ENCODE results near the gene ITGB6.

The ITGB6 gene, protein sequence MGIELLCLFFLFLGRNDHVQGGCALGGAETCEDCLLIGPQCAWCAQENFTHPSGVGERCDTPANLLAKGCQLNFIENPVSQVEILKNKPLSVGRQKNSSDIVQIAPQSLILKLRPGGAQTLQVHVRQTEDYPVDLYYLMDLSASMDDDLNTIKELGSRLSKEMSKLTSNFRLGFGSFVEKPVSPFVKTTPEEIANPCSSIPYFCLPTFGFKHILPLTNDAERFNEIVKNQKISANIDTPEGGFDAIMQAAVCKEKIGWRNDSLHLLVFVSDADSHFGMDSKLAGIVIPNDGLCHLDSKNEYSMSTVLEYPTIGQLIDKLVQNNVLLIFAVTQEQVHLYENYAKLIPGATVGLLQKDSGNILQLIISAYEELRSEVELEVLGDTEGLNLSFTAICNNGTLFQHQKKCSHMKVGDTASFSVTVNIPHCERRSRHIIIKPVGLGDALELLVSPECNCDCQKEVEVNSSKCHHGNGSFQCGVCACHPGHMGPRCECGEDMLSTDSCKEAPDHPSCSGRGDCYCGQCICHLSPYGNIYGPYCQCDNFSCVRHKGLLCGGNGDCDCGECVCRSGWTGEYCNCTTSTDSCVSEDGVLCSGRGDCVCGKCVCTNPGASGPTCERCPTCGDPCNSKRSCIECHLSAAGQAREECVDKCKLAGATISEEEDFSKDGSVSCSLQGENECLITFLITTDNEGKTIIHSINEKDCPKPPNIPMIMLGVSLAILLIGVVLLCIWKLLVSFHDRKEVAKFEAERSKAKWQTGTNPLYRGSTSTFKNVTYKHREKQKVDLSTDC

DNA sequence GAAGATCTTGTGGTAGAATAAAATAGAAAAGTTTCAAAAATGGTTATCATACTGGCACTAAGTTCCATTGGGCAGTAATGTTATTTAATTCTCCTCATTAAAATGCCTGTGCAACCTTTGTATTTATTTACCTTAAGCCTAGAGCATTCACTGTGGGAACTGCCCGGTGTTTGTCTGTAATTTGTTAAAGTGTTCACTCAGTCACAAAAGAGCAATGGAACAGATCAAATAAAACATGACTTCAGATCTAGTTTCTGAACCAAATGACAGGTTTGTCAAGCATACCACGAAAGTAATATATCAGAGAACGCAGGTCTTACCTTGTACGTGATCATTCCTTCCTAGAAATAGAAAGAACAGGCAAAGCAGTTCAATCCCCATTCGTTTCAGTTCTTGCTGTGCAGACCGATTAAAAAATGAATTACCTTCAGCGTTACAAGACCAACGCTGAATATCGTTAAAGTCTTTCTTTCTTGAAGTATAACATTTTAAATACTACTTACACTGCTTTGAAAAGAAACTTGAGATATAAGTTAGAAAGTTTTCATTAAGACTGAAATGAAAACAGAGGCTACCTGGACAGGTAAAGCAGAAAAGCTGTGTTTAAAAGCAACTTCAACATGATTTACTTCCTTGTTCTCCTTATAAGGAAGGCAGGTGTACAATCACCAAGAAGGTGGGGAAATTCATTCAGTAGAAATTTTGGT is at the start of gene ITGB6:
Gene ITGB6 (minus strand): TSS at position 590 of the 707 bp plus-strand sequence. CDS start 209 bp downstream, at position 381.
- DNase-seq, result no peak

DNA sequence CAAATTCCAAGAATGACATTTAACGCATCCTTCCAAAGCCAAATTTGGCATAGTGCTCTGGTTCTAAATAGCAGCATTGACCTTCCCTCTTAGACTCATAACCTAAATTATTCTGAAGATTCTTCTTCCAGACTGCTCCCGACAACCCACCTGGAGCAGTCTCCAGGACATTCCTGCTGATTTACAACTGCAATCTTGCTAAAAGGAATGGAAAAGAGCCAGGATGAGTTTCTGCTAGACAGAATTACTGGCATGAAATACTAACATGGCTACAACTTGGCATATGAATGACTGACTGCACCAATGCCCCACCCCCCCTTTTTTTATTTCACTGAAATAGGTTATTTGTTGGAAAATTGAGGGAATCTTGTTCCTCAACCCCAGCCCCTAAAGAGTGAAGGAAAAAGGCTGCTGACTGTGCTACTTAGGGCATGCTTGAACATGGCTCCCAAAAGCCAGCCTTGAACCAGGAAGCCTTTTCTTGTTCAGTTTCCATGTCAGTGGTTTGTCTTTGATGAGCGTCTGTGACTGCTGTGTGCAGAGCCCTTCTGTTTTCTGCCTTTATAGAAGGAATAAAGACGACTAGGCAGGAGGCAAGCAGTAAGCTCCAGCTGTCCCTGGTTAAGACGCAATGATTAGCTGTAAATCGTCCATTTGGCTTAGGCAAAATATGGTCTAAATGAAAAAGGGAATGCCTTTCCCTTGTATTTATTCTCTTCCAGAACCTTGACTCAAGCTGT is 47.4 kb upstream of the ITGB6 start:
- no peak for DNase-seq

DNA sequence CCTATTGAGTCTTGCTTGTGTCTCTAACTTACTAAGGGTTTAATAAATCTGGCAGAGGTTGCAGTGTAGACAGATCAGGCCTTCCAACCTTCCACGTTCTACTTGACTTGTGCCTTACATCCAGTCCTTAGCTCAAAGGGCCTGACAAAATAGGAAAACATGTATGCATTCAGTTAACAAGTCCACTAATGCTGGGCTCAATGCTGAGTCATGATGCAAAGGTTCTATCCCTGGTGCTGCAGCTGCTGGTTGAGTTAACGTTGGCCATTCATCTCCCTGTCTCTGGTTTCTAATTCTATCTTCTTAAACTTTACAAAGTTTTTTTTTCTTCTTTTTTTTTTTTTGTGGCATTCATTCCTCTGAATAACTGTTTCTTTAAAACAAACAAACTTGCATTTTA is 46.3 kb upstream of the ITGB6 start:
- no peak for DNase-seq

DNA sequence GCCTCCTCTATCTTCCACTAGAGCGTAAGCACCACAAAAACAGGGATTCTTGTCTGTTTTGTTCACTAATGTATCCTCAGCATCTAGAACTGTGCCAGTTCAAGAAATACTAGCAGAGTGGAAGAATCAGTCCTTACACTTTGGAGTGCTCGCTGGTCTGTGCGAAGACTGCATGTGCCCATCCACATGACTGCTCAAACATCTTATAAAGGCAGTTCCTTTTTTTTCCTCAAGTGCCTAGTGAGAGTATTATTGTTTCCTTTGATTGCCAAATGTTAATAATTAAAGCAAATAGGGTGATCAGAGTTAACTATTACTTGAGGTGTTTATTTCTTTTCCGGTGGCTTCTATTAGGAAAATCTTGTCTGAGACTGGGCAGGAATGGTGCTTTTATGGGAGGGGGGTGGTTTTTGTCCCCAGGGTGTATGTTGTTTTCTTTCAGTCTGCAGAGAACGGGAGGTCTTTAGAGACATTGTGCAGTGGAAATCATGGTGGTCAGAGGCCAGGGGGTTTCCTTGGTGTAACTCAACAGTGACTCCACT is 45.6 kb upstream of the ITGB6 start:
- no peak for DNase-seq

DNA sequence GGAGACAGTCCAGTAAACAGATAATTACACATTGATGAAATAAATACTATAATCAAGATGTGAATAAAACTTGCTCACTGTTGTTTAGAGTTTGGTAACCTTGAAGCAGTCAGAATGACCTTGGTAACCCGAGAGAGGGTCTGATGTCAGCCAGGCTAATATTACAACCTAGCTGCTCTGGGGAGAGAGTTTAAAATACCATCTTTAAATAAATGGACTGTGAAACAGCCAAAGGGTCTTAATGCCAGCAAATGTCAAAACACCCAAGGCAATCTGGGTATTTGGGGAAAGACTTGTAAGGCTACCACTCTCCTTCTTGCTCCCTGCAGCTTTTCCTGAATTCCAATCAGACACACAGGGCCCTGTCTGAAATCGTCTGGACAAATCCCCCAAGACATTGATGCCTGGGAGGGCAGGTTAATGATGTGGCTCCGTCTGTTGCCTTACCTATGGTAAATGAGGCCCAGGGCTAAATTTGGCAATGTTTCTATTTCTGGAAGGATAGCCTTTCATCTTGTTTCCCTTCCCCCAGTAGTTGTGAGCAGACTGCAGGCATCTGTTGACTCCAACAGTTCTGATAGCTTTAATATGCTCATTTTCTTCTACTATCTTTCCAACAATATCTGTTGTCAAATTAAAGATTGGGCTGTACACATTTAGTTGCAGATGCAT is 43.0 kb upstream of the ITGB6 start:
- no peak for DNase-seq

DNA sequence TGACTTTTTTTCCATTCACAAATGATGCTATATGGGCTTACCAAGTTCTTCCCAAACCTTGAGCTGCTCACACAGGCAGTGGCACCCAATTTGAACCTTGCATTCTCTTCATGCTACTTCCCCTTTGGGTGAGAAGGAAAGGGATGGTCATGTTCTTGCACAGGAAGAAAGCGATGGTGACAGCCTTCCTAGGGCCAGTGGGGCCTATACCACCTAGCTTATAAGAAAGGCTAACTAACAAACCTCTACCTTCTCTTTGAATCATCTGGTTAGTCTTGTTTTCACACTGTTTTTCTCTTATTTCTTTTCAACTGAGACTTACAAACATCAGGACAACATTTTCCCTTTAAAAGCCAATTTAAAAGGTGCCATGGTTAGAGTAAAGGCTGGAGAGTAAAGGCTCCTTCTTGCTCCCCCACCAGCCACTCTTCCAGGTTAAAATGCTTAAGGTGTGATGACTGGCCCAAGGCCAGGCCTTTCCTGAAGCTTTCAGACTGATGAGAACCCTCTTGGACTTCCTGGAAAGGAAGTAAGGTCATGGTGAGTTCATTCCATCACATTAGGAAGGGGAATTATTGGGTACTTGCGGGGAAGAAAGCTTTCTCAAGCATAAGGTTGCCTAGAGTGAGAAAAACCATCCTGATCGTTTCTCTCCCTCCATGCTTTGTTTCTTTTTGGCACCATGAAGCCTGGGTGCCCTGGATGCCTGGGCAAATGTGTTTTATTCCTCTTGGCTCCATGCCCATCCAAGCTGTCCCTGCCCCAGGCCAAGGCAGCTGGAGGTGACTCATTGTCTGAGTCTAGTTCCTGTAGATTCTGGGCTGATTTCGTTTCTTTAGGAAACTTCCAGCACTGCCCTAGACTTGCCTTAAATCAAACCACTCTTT is 41.4 kb upstream of the ITGB6 start:
- no peak for DNase-seq

DNA sequence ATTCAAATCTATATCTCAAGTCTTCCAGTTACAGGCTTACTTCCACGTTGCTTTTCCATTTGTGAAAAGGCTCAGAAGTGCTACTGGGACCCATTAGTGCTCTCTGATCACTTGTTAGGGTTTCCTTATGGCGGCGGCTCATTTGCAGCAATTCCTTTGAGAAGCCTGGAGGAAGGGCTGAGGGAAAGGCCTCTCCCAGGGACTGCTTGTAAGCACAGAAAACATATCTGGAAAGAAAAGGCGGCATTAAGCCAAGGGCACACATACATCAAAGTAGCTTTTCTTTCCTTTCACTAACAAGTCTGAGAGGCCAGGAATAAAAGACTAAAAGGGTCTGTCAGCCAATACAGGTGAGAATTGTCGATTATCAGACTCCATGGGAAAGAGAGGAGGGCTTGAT is 39.4 kb upstream of the ITGB6 start:
- DNase-seq, result no peak

DNA sequence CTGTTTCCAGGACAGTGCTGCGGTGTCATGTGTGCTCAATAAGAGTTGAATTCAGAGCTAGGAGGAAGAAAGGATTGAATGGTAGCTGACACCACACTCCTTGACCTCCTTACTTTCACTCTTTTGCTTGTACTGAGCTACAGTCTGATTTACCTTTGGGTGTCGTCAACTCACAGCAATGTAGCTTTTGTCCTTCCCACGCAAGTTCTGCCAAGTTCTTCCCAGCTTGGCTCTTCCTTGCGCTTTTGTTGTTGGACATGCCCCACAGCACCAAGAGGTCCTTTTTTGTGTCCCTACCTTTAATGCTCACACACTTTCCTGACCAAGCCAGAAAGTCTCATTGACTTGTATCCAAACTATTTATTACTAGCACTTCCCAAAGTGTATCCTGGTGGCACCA is 38.3 kb upstream of the ITGB6 start:
- no peak for DNase-seq

DNA sequence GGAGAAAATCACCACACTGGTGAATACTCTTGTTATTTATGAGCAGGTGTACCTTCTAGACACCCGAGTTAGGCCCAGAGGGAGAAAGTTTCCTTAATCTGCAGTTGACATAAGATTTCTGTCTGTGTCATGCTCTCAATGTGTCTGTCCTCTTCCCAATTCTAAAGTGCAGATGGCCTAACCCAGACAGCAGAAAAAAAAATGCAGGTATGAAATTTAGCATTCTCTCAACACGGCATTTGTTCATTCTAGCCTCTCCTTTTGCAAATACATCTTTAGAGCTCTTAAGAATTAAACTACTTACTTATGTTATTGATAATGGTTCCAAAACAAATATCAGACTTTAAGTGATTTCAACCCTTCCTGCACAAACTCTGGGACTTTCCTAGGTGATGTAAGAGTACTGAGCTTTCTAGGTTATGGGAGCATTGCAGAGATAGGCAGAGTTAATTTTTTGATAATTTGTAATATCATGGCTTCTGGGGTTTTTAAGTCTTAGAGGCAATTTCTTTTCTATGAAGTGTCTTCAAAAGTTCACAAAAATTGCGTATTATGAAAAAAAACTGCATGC is 32.9 kb upstream of the ITGB6 start:
- DNase-seq, result no peak

DNA sequence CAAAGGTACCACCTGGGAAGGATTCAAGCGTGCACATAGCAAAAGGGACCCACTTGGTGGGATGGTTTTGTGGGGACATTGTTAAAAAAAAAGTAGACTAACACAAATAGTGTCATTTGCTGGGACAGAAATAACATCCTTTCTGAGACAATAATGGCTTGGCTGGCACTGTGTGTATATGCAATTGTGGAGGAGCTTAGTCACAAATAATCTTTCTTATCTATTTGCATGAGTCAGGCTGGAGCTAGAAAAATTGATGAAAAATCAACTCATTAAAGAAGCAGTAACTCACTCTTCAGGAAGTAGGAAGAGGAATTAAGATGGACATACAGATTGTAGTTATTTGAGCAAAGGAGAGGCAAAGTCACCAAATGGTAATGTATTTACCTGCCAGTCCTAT is 29.5 kb upstream of the ITGB6 start:
- no peak for DNase-seq

DNA sequence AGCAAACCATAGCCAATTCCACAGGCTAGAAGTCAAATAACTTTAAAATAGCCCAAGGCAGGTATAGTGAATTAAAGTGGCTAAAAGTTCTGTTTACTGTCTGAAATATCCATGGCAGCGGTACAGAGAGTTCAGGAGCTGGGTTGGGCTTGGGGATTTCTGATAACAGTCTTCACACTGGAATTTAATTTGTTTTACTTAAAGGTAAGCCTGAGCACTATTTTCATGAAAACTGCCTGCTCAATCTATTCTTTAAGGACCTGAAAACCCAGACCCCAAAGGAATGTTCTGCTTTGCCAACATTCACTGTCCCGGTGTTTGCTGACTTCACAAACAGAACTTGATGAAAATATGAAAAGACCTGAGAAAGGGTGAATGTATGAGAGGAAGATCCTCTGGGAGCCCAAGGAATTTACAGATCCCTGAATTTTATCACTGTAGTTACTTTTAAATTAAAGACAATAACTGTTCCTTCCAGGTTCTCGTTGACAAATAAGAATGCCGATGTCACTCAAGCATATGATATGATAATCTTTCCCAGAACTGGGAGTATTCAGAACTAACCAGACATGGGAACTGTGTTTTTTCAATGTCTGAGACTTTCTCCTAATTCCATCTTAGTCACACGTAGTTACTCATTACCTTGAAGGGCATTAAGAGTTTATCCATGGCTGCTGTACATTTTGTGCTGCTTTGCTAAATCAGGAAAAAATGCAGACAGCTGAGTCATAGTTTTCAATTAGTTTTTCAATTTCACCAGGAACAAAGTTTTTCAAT is 28.3 kb upstream of the ITGB6 start:
- no peak for DNase-seq

DNA sequence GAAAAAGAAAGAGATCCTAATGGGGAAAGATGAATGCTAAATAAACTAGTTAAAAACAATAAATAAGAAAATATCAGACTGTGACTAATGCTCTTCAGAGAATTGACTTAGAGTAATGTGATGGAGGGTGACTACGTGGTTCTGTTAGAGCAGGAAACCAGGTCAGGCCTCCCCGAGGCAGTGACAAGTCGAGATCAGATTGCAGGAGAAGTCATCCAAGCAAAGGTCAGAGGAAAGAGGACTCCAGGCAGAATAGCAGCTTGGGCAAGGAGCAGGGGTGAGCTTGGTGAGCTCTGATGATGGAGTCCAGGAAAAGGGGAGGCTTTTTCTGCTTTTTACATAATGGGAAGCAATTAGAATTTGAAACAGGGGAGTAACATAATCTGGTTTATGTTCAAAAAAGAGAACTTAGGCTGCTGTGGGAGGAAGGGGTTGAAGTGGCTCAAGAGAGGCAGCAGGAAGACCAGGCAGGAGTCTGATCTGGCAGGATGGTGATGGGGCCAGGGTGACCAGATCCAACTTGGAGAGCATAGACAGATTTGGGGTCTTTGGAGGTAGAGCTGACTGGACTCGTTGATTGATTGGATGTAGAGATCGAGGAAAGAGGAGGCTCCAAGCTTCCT is 27.3 kb upstream of the ITGB6 start:
- no peak for DNase-seq

DNA sequence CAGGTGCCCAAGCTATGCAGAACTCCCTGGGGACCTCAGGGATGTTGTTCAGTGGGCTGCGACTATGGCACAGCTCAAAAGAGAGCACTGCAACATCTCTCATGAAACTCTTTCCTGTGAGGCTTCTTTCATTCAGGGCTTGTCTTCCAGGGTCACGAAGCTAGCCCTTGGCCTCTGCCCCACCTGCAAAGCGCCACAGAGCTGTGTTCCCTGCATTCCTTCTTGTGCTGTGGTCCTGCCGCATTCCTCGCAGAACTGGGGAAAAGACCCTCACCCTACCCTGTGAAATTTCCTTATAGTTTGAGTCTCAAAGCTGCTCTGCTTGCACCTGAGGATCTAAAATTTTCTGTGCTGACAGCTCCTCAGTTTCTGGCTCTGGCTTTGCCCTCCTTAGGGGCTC is 26.3 kb upstream of the ITGB6 start:
- DNase-seq, result no peak

DNA sequence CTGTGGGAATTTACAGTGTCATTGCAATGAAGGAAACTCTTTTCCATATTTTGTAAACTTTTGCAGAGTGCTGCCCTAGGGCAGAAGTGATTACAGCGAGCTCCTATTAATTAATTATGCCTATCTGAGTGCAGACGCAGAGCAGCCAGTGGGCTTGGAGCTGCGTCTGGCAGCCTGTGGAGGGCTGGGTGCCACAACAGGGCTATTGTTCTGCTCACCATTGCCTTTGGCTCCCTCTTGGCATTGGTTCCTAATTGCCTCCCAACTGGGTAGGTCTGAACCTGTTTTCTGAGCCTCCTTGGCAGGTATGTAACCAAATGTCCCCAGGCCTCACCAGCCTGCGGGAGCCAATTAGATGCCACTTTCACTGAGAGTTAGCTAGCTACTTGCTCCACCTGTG is 25.6 kb upstream of the ITGB6 start:
- no peak for DNase-seq

DNA sequence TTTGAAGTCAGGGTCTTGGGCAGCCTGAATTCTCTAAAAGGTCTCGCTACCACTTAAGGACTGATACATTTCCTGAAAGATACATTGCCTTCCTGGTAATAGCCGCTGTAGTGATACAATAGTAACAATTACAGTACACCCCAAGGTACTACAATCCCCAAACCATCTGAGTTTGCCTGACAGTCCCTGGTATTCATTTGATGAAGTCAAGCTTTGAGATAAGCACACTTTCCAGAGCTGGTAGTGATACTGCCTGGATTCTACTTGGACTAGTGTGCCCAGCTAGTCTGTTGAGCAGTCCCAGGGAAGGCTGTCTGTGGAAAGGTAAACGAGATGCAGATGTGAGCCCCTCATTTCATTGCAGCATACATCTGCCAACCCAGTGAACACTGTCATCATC is 24.4 kb upstream of the ITGB6 start:
- DNase-seq, result no peak

DNA sequence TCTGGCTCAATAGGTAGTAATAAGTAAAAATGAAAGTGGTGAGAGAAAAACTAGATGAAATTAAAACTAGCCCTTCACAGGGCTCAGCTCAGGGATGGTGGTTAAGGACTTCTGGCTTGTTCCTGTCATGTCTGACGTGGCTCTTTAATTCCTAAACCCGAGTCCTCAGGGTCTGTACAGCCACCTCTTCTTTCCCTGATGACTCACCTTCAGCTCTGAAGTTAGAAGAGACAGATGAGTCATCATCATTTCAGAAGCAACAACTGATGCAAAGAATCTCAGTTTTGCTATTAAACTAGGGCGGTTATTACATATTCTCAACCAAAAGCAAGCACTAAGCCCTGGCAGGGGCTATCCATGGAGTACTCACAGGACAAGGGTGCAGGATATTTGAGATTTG is 24.0 kb upstream of the ITGB6 start:
- no peak for DNase-seq

DNA sequence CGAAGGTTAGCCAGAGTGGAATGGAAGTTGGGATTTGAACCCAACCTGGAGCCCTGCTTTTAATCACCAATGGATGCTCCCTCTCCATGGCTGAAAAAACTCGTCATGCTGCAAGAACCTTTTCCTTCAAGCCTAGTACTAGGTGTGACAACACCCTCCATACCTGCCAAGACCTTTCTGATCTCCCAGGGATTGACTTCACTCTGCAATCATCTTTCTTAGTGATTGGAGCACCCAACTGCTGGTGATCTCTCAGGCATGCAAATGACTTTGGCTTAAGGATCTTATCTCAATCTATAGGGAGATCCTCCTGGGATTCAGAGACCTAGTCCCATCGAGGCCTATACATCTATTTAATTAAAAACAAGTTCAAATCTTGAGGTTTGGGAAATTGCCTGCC is 23.5 kb upstream of the ITGB6 start:
- no peak for DNase-seq

DNA sequence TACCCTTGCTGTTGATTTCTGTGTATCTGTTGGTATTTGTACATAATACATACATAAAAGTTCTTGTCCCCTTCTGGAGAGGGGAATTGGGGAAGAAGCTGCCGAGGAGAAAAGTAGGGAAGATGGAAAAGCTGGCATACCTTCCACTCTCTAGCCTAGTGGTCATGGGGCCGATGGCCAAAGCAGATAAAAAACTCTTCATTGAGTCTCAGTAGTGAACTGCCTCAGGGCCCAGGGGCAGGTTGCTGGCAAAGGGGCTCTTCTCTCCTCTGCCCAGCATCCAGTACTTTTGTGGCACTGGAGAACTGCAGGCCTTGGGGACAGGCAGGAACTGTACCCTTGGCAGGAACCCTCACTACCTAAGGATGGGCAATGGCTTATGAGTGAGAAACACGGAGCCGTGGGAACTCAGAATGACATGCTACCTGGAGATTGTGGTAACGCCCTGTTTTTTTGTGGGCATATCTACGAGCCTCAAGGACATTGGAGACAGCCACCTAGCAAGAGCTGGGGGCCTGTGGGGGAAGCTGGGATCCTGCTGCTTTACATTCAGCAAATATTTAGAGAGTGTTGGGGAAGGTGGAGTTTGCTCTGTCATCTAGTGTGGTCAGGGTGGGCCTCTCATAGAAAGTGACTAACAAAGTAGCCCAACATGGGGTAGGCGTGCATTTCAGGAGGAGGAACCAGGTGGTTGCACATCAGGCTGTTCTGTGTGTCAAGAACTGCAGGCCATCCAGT is 22.6 kb upstream of the ITGB6 start:
- no peak for DNase-seq

Measured in NCI-H187 (cell line).